KG1 (cell line): ENCODE data around the gene OTUB1.
A peak's percentile ranks its signal among the peaks of the same experiment; 100 is the strongest.

Source experiments
- DNase-seq: peaks from one replicate; lab custom pipeline; 2025; lab: John Stamatoyannopoulos, UW

OTUB1 gene

GRCh38 chr11:63974259-63975143 lies 11.7 kb upstream of the OTUB1 start, which contains the start of gene COX8A:
Gene COX8A (plus strand): TSS chr11:63974620. CDS start chr11:63974681, 61 bp downstream.
- peak; percentile 100 for DNase-seq

DNA sequence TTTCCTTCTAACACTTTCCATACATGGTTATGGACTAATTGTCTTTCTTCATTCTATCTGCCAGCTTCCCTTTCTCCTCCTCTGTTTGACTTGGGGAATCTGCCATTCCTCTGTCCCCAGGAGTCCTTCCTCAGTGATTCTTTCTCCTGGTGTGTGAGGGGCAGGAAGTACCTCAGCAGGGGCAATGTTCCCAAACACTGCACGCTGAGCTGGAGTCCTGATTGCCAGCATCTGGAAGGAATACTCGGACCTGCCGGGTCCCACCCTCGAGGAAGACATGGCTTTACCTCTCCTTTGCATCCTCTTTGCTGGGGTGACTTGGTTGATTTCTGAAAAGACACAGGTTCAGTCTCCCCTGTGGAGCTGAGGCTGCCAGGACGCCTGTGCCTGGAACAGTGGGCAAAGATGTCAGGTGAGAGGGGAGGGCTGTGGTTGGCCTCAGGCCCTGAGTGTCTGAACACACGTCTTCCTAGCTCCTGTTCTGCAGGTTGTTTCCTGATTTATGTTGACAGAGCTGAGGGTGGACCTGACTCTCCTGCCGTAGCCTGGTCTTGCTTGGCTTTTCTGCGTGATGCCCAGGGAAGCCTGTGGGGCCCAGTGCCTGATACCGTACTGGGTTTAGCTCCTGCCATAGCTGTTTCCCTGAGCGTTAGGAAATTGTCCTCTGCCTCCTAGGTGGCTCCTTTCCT lies 7.5 kb upstream of the OTUB1 start:
- DNase-seq = no peak

- DNase-seq = no peak
Measured at GRCh38 chr11:63979426-63979825, 6.8 kb upstream of the OTUB1 start.

DNA sequence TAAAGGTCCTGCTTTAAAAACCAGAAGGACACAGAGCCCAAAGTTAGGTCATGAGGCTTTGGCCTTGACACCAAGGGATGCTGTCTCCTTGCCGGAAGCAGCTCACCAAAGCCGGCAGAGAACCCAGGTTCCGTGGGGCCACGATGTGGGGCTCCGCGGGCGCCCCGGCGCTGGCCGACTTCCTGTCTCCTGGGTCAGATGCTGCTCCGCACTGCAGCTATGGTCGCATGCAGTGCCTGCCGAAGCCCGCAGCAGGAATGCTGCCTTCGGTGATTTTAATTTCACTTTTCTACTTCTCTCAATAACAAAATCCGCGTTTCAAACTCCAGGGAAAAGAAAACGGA lies 454 bp upstream of the OTUB1 start:
- peak; percentile 73 for DNase-seq

DNA sequence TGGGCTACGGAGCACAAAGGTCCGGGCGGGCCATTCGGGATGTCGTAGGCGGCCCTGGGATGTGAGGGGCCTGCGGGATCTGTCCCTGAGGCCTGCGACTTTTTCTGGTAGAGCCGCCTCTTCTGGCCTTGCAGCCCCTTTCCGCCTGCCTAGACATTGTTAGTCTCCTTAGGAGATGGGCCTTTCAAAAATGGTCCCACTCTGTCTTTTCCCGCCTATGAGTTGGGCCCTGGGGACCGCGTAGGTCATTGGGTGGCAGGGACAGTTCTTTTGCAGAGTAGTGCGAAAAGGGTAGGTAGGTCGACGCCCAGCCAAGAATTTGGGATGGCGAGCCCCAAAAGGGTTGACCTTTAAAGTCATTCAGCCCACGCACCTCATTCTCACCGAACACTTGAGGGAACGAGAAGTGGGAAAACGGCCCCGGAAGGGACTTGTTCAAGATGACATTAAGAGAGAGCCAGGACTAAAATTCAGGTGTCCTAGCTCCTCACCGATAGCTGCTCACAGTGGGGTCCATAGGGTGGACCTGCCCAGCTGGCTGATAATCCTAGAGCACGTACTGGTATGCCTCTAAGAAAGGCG lies 785 bp downstream of the OTUB1 start:
- no peak for DNase-seq

- no peak for DNase-seq
Measured at GRCh38 chr11:63991558-63991957, 5.3 kb downstream of the OTUB1 start.

GRCh38 chr11:63993100-63993499 lies 6.9 kb downstream of the OTUB1 start:
- no peak for DNase-seq

DNA sequence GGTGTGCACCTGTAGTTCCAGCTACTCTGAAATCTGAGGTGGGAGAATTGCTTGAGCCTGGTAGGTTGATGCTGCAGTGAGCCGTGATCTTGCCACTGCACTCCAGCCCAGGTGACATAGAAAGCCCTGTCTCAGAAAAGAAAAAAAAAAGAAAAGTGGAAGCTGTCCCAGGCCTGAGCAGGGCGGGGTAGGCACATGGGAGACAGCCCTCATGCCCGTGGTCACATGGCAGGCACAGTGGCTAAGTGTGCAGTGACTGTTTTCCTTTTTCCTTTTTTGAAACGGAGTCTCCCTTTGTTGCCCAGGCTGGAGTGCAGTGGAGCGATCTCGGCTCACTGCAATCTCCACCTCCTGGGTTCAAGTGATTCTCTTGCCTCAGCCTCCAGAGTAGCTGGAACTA lies 7.8 kb downstream of the OTUB1 start:
- no peak for DNase-seq

- no peak for DNase-seq
Measured at GRCh38 chr11:63996512-63996911, 10.3 kb downstream of the OTUB1 start.

DNA sequence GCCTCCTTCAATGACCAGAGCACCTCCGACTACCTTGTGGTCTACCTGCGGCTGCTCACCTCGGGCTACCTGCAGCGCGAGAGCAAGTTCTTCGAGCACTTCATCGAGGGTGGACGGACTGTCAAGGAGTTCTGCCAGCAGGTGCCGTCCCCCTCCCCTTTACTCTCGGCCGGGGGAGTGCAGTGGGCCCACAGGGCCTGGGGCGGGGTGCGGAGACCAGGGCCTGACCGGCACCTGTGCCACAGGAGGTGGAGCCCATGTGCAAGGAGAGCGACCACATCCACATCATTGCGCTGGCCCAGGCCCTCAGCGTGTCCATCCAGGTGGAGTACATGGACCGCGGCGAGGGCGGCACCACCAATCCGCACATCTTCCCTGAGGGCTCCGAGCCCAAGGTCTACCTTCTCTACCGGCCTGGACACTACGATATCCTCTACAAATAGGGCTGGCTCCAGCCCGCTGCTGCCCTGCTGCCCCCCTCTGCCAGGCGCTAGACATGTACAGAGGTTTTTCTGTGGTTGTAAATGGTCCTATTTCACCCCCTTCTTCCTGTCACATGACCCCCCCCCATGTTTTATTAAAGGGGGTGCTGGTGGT lies 11.0 kb downstream of the OTUB1 start:
- no peak for DNase-seq

DNA sequence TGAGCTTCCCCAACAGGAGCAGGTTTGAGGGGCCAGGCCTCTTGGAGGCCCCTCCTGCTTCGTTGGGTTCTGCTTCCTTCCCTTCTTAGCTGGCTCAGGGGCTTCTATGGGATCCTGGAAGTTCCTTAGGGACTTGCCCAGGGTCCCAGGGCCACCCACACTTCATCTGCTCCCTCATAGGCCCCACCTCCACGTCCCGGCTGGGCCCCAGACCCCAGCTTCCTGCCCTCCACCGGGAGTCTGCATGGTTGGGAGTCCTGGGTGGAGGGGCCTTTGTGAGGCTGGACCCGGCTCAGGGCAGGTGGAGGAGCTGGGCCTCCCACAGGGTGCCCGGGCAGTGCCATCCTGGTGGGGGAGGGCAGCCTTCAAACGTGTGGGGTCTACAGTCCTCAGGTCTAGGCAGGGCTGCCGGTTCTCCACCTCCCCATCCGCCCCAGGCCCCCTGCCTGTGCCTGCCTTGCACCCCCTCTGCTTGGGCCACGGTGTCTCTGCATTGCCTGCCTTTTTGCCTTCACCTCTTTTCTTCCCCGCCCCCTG lies 11.6 kb downstream of the OTUB1 start:
- no peak for DNase-seq

- DNase-seq = no peak
Measured at GRCh38 chr11:63998558-63999348, 12.5 kb downstream of the OTUB1 start.

DNA sequence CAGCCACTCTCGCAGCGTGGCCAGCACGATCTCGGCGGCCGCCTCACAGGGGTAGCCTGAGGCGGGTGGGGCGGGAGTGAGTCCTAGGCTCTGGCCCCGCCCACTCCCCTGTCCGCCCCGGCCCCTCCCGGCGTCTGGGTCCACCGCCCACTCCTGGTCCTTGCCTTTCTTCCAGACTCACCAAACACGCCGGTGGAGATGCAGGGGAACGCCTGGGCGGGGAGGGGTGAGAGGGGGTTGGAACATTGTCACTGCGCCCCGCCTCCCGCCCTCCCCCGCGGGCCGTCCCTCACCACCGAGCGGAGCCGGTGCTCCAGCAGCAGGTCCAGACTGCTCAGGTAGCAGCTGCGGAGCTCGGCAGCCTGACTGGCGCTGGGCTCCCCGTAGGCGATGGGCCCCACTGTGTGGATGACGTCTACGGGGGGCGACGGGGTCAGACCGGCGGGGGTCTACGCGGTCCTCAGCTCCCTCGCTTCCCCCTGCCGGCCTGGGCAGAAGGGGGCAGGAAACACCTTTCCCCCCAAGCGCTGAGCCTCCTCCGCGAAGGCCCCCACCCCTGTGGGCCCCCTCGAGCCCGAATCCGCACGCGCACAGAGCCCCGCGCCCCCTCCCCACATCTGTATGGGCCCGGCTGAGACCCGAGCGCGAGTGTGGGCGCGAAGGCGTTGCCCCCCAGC lies 13.2 kb downstream of the OTUB1 start:
- DNase-seq = no peak

DNA sequence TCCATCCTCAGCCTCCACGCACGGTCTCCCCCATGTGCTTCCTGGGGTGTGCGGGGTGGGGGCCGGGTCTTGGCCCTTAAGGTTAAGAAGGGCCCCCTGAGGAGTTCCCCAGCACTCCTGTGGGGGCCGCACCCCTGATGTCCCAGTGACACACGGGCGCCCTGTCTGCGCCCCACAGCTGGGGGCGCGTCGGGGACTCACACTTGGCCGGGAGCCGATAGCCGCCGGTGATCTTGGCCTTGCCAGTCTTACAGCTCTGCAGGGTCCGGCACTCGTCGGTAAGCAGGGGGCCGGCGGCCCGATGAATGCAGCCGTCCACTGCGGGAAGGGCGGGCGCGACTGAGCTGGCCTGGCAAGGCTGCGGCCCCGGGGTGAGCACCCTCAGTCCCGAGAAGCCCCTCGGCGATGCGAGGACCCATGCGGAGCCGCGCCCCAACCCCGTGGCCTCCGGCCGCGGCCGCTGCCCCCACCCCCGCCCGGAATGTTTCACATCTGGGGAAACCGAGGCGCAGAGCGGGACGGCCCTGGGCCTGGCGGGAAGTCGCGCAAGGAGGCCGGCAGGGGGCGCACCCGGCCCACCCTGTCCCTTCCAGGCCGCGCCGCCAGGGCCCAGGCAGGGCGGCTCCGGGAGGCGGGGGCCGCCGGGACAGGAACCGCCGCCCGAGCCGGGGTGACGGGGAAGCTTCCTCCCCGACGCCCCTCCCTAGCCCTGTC lies 13.9 kb downstream of the OTUB1 start:
- no peak for DNase-seq

GRCh38 chr11:64000740-64001483 lies 14.7 kb downstream of the OTUB1 start:
- DNase-seq = no peak

DNA sequence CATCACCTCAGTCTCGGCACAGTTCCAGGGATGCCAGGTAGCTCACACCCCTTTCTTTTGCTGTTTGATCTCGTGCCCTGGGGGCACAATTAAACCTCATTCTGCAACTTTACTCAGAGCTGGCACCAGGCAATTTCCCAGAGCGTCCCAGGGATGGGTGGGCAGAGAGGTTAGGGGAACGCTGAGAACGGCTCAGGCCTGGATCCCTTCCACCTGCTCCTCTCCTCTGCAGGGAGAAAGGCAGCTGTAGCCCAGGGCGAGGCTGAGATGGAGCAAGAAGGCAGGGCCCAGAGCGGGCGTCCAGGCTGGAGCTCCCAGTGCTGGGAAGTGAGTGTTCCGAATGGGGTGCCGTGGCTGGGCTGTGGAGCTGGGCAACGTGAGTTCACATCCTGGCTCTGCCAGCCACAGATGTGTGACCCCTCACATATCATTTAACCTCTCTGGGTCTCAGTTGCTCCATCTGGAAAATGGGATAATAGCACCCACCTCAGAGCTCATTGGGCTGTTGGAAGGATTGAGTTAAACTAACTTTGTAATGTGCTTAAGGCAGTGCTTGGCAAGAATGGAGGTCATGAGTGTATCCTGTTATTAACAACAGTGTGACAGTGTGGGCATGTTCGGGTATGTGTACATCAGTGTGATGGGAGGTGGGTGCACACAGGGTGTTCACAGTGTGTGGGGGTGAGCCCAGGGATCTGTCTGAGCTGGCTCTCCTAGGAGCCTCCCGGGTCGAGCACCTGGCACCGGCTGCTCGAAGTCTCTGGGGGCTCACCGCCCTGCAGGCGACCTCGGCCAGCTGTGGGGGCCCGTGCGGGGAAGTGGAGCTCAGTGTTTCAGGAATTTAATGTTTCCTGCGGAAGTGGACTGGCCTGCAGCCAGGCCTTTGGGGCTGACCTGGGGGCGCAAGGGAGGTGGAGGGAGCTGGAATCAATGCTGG lies 15.5 kb downstream of the OTUB1 start:
- DNase-seq = peak; percentile 31

DNA sequence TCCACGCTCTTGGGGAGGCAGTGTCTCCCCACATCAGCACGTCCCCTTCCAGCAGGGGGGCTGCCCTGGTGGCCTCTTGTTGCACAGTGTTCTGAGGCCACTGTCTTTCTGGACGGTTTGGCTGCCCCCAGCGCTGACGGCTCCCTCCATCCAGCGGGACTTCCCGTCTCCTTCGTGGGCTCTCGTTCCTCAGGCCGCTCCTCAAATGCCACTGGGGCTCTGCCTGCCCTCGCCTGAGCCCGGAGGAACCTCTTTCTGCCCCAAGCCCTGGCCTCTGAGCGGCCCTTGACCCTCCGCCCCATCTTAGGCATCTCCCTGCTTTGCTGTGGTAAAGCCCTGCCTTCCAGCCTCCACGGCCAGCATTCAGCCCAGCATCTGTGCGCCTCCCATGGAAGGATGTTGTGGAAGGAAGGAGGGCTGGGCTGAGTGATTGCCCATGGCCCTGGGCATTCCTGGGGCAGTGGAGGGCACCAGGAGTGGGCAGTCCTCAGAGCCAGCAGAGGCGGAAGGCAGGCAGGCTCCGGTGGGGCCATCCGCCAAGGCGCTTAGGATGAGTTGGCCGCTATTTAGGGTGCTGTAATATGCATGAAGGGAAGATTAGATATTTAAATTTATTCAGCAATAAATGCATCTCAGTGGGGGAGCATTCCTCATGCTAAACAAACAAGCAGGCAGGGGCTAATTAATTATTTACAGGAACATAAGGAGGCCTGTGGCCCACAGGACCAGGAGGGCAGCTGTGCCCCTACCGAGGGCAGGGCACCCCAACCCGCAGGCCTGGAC lies 17.8 kb downstream of the OTUB1 start:
- DNase-seq = no peak

DNA sequence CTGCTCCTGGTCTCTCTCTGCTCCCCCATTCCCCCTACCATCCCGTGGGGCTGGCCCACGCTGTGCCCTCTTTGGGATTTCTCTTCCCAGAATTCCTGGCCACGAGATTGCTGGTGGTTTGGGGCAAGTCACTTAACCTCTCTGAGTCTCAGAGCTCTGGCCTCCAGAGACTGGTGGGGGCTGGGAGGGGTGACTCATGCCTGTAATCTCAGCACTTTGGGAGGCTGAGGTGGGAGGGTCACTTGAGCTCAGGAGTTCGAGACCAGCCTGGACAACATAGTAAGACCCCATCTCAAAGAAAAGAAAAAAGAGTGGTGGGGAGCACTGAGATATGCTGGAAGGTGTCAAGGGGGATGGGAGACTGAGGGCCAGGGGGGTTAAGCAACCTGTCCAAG lies 18.3 kb downstream of the OTUB1 start:
- DNase-seq = no peak
